GM10847 (cell line): ENCODE measurements around the gene GNG2.

Experiments
- POLR2A ChIP-seq: IDR thresholded peaks from 2 replicates; pipeline ENCODE4 v1.6.1; 2011; ENCODE audit not compliant: insufficient read length; ENCODE audit errors: extremely low read depth

The GNG2 gene

GRCh38 chr14:51869411-51870100 lies 9.1 kb downstream of the GNG2 start:
- no peak for TF ChIP-seq POLR2A

GRCh38 chr14:51870606-51871005 lies 10.2 kb downstream of the GNG2 start:
- TF ChIP-seq POLR2A: no peak

GRCh38 chr14:51871846-51872245 lies 11.4 kb downstream of the GNG2 start:
- no peak for TF ChIP-seq POLR2A

- no peak for TF ChIP-seq POLR2A
These were observed 12.0 kb downstream of the GNG2 start for GRCh38 chr14:51872396-51872795.

- no peak for TF ChIP-seq POLR2A
These were observed 12.9 kb downstream of the GNG2 start for GRCh38 chr14:51873221-51873893.

- TF ChIP-seq POLR2A: no peak
These were observed 17.4 kb downstream of the GNG2 start for GRCh38 chr14:51877810-51878209.

- TF ChIP-seq POLR2A: no peak
These were observed 18.8 kb downstream of the GNG2 start for GRCh38 chr14:51879170-51879569.

GRCh38 chr14:51880835-51881580 lies 20.6 kb downstream of the GNG2 start:
- no peak for TF ChIP-seq POLR2A

GRCh38 chr14:51881636-51882035 lies 21.2 kb downstream of the GNG2 start:
- no peak for TF ChIP-seq POLR2A

GRCh38 chr14:51883232-51883631 lies 22.8 kb downstream of the GNG2 start:
- no peak for TF ChIP-seq POLR2A

- TF ChIP-seq POLR2A: no peak
These were observed 23.9 kb downstream of the GNG2 start for GRCh38 chr14:51884086-51884927.

- TF ChIP-seq POLR2A: no peak
These were observed 29.4 kb downstream of the GNG2 start for GRCh38 chr14:51889851-51890250.

GRCh38 chr14:51894250-51894649 lies 33.8 kb downstream of the GNG2 start:
- no peak for TF ChIP-seq POLR2A

- TF ChIP-seq POLR2A: no peak
These were observed 35.0 kb downstream of the GNG2 start for GRCh38 chr14:51895375-51895774.

- TF ChIP-seq POLR2A: no peak
These were observed 37.5 kb downstream of the GNG2 start for GRCh38 chr14:51897791-51898355.
